ENCODE results near the gene TCF7L2.

The TCF7L2 gene

DNA sequence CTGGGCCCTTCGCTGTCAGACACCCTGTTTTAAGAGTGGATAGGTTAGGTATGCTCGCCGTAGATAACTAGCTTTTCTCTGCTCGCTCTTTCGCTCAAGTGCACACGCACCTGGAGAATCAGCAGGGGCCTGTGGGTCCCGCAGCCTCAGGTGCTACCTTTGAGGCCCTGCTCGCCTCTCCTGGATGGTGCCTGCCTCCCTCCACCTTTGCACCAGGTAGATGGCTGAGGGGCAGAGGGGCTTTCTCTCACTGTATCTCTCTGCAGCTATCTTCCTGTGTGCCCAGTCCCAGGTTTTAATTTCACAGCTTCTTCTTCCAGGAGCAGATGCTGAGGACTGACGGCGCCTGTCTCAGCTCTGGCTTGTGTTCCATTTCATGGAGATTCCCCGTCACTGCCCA, 227.9 kb downstream of the TCF7L2 start:
- no peak for DNase-seq (ENCODE audit: low read depth in 2 of 2)

DNA sequence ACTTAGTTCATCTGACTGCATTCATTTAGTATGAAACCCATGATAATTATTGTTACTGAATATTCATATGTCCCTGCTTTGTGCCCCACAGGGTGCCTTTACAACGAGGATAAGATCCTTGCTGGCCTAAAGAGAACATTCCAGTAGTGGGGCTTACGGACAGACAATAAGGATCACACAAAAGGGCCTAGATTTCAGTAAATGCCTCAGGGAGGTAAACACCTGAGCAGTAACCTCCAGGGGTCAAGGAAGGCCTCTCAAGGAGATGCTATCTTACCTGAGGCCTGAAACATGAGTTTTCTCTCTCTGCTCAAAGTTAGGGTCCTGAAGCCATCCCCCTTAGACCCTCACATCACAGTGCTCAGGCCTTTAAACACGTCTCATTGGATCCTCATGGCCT, 228.7 kb downstream of the TCF7L2 start:
- no peak for DNase-seq (ENCODE audit: low read depth in 2 of 2)

DNA sequence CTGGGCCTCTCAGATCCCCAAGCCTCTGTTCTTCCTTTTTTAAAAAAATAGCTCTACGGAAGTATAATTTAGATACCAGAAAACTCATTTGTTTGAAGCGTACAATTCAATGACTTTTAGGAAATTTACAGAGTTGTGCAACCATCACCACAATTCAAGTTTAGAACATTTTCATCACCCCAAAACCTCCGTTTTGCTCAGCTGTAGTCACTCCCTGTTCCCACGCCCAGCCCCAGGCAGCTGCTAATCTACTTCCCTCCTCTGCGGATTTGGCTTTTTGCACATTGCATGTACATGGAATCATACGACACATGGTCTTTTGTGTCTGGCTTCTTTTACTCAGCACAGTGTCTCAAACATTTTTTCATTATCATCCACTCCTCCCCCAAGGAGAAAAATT, 229.2 kb downstream of the TCF7L2 start:
- DNase-seq (ENCODE audit: low read depth in 2 of 2): no peak

DNA sequence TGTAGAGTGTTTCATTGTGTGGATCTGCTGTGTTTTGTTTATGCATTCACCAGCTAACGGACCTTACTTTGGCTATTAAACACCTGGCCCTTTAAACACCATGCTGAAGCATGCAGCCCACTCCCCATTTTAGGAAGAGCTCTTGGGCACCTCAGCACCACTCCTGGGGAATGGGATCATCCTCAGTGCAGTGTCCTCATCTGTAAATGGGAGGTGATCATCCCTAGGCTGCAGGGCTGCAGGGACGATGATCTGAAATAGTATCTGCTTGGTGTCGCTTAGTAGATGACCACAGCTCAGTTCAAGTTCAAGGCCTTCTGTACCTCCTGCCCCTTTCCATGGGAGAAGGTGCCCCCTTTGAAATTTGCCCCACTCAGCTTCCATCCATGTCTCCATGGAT, 229.9 kb downstream of the TCF7L2 start:
- DNase-seq (ENCODE audit: low read depth in 2 of 2): no peak

DNA sequence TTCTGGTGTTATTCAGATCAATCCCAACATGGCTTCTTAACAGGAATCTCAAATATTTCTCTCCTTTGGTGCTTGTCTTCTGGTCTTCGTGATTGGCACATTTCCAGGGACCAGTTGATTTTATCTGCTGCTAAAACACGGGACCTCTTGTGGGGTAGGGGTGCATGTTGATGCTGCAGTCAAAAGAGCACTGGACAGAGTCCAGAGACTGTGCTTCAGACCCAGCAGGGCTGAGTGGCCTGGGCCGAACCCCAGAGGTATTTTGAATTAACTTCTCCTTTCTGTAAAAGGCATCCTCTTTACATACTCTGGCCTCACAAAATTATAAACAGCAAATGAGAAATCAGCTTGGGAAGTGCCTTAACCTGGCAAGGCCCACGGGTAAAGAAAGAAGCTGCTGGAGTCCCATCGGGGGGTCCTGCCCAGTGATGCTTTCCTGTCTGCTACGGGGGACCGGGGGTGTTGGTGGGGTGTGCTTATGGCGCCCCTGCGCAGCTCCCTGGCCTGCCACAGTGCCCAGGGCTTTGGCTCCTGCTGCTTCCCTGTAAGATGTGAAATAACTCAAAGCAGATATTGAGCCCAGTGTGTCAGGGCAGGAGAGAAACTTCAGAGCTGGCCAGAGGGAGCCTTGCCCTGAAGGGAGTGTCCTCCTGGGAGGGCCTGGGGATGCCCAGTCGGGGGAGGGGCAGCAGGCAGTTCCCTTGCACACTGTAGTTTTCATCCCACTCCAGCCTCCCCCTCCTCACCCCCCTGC, 230.5 kb downstream of the TCF7L2 start:
- DNase-seq (ENCODE audit: low read depth in 2 of 2): no peak

DNA sequence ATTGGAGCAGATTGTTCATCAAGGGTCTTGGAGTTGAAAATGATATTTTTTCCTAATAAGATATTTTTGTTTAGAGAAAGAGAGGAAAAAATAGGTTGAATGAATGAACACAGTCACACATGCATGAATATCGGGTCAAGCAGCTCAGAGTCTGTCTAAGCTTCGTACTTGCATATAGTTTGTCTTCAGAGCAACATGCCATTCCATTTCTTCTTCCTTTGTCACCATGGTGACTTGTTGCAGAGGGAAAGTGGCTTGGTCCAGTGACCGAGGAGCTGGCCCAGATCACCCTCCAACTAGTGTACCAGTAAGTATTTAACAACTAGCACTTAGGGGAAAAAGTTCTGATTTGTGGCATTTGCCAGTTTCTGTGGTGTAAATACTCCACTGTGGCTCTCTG, 232.1 kb downstream of the TCF7L2 start:
- DNase-seq (ENCODE audit: low read depth in 2 of 2): no peak

DNA sequence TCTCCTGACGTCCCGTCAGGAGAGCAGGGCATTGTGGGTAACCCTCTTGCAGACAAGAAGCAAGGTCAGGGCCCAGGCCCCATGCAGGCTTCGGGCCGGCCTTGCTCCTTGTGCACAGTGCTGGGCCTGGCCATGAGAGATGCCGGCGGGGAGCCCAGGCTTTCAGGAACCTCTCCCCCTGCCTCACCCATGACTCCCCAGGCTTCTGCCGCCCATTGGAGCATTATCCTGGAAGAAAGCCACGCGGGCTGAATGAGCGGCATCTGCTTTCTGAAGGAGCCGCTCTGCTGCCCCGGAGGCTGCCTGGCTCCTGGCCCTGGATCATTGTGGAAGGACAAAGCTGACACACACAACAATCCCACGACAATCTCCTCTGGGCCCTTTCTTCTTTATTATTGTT, 233.5 kb downstream of the TCF7L2 start:
- no peak for DNase-seq (ENCODE audit: low read depth in 2 of 2)

DNA sequence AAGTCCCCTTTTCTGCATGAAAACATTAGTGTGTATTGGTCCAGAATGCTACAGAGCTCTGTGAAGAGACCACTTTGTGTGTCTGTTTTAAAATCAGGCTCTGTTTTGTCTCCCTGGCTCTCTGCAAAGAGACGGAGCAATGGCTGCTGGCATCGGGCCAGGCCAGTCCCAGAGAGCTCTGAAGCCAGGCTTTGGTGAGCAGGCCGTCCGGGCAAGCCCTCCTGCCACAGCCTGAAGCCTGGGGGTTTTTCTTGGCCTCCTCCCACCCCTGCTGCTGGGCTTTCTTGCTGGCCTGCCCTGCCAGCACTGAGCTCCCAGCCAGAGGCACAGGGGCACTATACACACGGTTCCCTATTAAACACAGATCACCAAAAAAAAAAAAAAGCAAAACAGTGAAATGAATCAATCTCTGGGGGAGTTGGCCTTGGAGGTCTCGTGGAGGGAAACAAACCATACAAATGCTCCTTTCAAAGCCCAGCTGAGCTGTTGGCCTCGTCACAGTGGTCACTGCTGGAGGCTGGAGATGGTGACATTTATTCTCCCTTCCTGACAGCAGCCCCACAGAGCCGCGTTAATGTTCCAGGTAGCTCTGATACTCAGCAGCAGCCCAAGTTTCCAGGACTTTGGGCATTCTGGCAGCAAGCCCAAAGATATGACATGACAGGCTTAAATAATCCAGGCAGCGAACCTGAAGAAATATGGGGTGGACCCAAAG, 237.2 kb downstream of the TCF7L2 start:
- no peak for DNase-seq (ENCODE audit: low read depth in 2 of 2)

DNA sequence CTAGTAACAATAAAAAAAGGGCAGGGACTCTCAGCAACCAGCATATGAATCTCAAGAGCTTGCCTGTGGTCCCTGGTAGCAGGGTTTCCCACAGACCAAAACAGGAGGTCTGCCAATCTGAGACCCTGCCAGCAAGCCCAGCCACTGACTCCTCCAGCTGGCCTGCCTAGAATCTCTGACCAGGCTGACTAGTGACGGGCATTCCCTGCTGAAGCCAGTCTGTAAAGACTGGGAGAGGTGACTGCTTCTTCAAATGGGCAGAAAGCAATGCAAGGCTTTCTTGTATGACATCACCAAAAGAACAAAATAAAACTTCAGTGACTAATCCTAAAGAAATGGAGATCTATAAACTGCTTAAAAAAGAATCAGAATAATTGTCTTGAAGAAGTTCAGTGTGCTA, 249.4 kb downstream of the TCF7L2 start:
- DNase-seq (ENCODE audit: low read depth in 2 of 2): no peak

DNA sequence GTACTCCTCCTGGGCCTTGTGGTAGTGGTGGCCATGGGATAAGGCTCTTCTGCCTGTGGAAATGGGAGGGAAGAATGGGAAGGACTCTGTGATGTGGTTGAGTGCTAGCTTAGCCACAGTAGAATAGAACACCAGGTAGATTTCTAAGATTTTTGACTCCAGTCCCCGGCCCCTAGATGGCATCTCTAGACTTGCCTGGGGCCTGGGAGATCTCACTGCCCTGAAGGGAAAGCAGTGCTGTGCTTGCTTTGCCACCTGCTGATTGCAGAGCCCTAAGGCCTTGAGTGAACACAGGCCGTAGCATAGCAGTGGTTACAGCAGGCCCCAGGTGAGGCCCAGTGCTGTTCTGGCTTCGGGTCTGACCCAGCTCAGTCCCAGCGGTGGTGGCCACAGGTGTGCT, 252.0 kb downstream of the TCF7L2 start:
- DNase-seq (ENCODE audit: low read depth in 2 of 2): no peak

DNA sequence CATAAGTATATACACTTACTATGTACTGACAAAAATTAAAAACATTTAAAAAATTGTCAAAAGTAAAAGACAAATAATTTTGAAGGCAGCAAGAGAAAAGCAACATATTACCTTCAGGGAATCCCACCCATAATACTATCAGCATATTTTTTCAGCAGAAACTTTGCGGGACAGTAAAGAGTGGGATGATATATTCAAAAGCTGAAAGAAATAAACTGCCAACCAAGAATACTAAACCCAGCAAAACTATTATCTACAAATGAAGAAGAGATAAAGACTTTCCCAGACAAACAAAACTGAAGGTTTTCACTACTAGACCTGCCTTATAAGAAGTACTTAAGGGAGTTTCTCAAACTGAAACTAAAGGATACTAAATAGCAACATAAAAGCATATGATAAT, 257.9 kb downstream of the TCF7L2 start:
- no peak for DNase-seq (ENCODE audit: low read depth in 2 of 2)

DNA sequence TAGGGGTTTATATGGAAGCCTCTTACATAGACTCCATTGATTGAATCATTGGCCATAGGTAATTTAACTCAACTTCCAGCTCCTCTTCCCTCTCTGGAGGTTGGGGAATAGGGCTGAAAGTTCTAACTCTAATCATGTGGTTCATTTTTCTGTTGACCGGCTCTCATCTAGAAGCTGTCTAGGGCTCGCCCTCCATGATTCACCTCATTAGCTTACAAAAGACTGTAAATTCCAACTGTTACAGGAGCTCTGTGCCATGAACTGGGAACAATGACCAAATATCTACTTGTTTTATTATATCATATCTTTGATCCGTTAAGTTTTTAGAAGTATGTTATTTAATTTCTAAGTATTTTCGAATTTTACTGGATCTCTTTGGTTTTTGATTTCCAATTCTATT, 263.0 kb downstream of the TCF7L2 start:
- no peak for DNase-seq (ENCODE audit: low read depth in 2 of 2)

DNA sequence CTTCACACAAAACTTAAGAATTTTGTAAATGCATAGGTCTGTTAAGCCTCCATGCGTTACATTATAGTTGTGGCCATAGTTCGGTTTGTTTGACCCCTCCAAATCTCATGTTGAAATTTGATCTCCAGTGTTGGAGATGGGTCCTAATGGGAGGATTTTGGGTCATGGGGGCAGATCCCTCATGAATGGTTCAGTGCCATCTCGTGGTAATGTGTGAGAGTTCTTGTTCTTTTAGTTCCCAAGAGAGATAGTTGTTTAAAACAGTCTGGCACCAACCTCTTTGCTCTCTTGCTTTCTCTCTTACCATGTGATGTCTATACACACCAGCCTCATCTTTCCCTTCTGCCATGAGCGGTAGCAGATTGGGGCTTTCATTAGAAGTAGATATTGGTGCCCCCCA, 264.3 kb downstream of the TCF7L2 start:
- no peak for DNase-seq (ENCODE audit: low read depth in 2 of 2)

DNA sequence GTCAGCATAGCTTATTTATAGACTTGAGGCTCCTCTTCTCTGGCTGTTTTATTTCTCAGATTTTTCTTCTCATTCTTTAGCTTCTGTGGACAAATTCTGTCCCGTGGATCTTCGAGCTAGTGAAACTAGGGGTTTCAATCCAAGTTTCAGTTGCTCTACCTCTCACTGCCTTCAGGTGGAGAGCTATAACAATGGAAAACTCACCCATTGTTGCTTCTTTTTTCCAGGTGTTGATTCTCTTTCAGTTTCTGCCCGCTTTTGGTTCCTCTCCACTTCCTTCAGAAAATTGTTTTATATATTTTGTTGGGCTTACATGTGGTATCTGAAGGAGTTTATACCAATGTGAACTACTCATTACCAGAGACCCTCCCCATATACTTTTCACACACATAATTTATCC, 266.1 kb downstream of the TCF7L2 start:
- DNase-seq (ENCODE audit: low read depth in 2 of 2): no peak

Measured in activated CD4-positive, alpha-beta T cell treated with anti-CD3 and anti-CD28 coated beads for 24 hours (primary cell).